ENCODE results near the gene C5orf58.

DNA sequence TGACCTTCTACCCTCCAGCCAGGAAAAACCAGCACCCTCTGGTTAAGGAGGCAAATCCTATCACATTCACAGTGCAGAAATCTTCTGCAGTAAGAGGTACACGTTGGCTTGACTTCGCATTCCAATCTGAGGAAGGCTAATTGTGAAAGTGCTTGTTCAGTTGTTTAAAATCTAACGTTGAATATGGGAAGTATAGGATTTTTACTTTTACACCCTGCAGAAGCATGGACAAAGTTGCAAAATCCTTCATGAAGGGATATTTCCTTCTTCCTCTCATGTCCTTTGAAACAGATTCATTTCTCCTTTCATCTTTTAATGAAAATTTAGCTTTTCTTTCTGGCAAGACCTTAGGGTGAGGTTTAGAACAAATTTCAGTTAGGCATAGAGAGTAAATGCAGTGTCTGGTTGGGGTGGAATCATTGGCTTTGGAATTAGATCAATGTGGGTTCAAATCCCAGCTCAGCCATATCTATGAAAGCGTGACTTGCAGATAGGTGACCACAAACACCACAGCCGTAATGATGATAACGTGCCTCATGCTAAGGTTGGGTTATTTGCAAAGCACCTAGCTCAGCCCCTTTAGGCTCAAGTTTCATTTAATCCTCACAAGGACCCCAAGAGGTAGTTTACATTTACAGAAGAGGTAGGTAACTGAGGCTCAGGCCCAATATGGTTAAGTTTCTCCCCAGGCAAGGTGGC, 42.2 kb upstream of the C5orf58 start:
- TF ChIP-seq EZH2phosphoT487 (IDR thresholded peaks at IDR 0.05; ENCODE audit: low read length), result no peak
- TF ChIP-seq CTCF (IDR thresholded peaks at IDR 0.05; ENCODE audit: low read length), result no peak
- no peak for TF ChIP-seq EZH2 (optimal IDR thresholded peaks at IDR 0.05; ENCODE audit: low read depth, low read length)
